Measurements from ENCODE around the gene CEACAM18. TPM values are rescaled to one million over a fixed set of nuclear protein-coding genes. Genes with fewer than 3 reads are reported as not detected.
"Not testable (repeated sequence)": the region's sequence is repeated elsewhere in the genome, so short reads cannot be mapped to it uniquely, and the experiment has no call there.

CEACAM18 gene
- total RNA-seq, 1 donor from 2014 or later: not detected

- intact Hi-C loops (cut with DNase I): no loop called here
- no peaks in the 10 kb centered on the region for H3K27me3 ChIP-seq
- no peaks in the 10 kb centered on the region for H3K4me1 ChIP-seq
- H3K27ac ChIP-seq: no peak overlapping the region
- H3K36me3 ChIP-seq: no peaks in the 10 kb centered on the region
- H3K9me3 ChIP-seq: no peaks in the 10 kb centered on the region
- H3K4me3 ChIP-seq: no peak overlapping the region
- TF ChIP-seq CTCF (IDR thresholded peaks at IDR 0.05): no peak
- no peak for DNase-seq (ENCODE audit: low spot score in 2 of 2)
Measured at GRCh38 chr19:51489113-51489512, 10.8 kb downstream of the CEACAM18 start.

GRCh38 chr19:51490676-51491075 lies 12.3 kb downstream of the CEACAM18 start:
- TF ChIP-seq CTCF (IDR thresholded peaks at IDR 0.05): no peak
- Histone ChIP-seq H3K27me3 (no peaks in the 10 kb centered on the region), H3K9me3 (no peaks in the 10 kb centered on the region), H3K4me3 (no peak overlapping the region), H3K4me1 (no peaks in the 10 kb centered on the region), H3K36me3 (no peaks in the 10 kb centered on the region), H3K27ac (no peak overlapping the region)
- intact Hi-C loops (cut with DNase I): no loop called here
- DNase-seq (ENCODE audit: low spot score in 2 of 2): no peak

GRCh38 chr19:51491586-51491985 lies 13.2 kb downstream of the CEACAM18 start:
- Histone ChIP-seq H3K27me3 (no peaks in the 10 kb centered on the region), H3K27ac (no peak overlapping the region), H3K4me3 (no peak overlapping the region), H3K36me3 (no peaks in the 10 kb centered on the region), H3K9me3 (no peaks in the 10 kb centered on the region), H3K4me1 (no peaks in the 10 kb centered on the region)
- TF ChIP-seq CTCF (IDR thresholded peaks at IDR 0.05): no peak
- no peak for DNase-seq (ENCODE audit: low spot score in 2 of 2)
- intact Hi-C loops (cut with DNase I): no loop called here

GRCh38 chr19:51493776-51494175 lies 15.4 kb downstream of the CEACAM18 start:
- Histone ChIP-seq H3K27me3 (no peaks in the 10 kb centered on the region), H3K36me3 (no peaks in the 10 kb centered on the region), H3K4me1 (no peaks in the 10 kb centered on the region), H3K9me3 (no peaks in the 10 kb centered on the region), H3K4me3 (no peak overlapping the region), H3K27ac (no peak overlapping the region)
- no peak for TF ChIP-seq CTCF (IDR thresholded peaks at IDR 0.05)
- intact Hi-C loops (cut with DNase I): no loop called here
- no peak for DNase-seq (ENCODE audit: low spot score in 2 of 2)

- no peaks in the 10 kb centered on the region for H3K4me1 ChIP-seq
- no peak overlapping the region for H3K27ac ChIP-seq
- TF ChIP-seq CTCF (IDR thresholded peaks at IDR 0.05): no peak
- intact Hi-C loops (cut with DNase I): no loop called here
- no peak overlapping the region for H3K4me3 ChIP-seq
- DNase-seq (ENCODE audit: low spot score in 2 of 2): no peak
- no peaks in the 10 kb centered on the region for H3K27me3 ChIP-seq
- H3K9me3 ChIP-seq: no peaks in the 10 kb centered on the region
- no peaks in the 10 kb centered on the region for H3K36me3 ChIP-seq
Measured at GRCh38 chr19:51497666-51498065, 19.3 kb downstream of the CEACAM18 start.

GRCh38 chr19:51500931-51501330 lies 22.6 kb downstream of the CEACAM18 start:
- H3K9me3 ChIP-seq; intact Hi-C loops (cut with DNase I); DNase-seq (ENCODE audit: low spot score in 2 of 2); H3K4me3 ChIP-seq; H3K27ac ChIP-seq; H3K4me1 ChIP-seq; H3K27me3 ChIP-seq; H3K36me3 ChIP-seq: not testable (repeated sequence)

All from ascending aorta (tissue), 2 donors.